ENCODE data around the gene WNT7B. TPM values are rescaled to one million over a fixed set of nuclear protein-coding genes. Genes with fewer than 3 reads are reported as not detected.

Gene WNT7B
- total RNA-seq, 1 experiment from 2014 or later: 66.9 TPM

DNA sequence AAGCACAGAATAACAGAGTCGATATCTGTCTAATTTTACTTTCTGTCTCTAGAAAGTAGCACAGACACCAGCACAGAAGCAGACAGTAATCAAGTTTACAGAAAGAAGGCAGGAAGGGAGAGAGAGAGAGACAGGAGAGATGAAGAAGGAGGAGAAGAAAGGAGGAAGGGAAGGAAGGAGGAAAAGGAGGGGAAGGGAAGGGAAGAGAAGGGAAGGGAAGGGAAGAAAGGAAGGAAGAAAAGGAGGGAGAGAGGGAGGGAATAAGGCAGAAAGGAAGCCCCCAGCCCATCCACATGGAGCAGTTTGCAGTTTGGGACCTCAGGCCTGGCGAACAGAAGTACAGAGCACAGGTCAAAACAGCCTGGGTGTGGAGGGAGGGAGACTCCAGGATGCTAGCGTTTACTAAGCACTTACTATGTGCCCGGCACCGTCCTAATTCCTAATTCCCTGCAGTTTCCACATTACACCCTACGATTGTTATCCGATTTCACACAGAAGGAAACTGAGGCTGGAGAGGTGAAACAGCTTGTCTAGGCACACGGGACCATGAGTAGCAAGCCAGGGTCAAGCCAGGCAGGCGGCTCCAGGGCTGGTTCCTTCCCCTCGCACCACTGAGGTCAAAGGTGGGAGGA lies 46.0 kb upstream of the WNT7B start:
- H3K4me2 ChIP-seq: no peak overlapping the region
- H3K27ac ChIP-seq: no peak overlapping the region
- H3K4me1 ChIP-seq (replicated peaks; ENCODE audit: insufficient read depth): peaks cover 29% of the 10 kb centered on the region
- TF ChIP-seq, protein P1, sequence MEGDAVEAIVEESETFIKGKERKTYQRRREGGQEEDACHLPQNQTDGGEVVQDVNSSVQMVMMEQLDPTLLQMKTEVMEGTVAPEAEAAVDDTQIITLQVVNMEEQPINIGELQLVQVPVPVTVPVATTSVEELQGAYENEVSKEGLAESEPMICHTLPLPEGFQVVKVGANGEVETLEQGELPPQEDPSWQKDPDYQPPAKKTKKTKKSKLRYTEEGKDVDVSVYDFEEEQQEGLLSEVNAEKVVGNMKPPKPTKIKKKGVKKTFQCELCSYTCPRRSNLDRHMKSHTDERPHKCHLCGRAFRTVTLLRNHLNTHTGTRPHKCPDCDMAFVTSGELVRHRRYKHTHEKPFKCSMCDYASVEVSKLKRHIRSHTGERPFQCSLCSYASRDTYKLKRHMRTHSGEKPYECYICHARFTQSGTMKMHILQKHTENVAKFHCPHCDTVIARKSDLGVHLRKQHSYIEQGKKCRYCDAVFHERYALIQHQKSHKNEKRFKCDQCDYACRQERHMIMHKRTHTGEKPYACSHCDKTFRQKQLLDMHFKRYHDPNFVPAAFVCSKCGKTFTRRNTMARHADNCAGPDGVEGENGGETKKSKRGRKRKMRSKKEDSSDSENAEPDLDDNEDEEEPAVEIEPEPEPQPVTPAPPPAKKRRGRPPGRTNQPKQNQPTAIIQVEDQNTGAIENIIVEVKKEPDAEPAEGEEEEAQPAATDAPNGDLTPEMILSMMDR (conservative IDR thresholded peaks at IDR 0.05): no peak
- no peak for TF ChIP-seq EZH2 (IDR thresholded peaks at IDR 0.05; ENCODE audit: low read depth)
- H3K4me3 ChIP-seq: no peak overlapping the region
- BruUV-seq (replicated peaks): no TSS peak
- no peaks in the 10 kb centered on the region for H4K20me1 ChIP-seq (ENCODE audit: insufficient read depth)
- CTCF ChIA-PET: no interaction called here
- no peaks in the 10 kb centered on the region for H3K36me3 ChIP-seq (ENCODE audit: low read depth)
- H2AFZ ChIP-seq: no peak overlapping the region
- H3K9me3 ChIP-seq (ENCODE audit: insufficient read depth, low read depth): no peaks in the 10 kb centered on the region
- H3K9me2 ChIP-seq (ENCODE audit: insufficient read depth): no peaks in the 10 kb centered on the region
- H3K79me2 ChIP-seq (ENCODE audit: low read depth): no peaks in the 10 kb centered on the region
- POLR2A ChIA-PET (ENCODE audit: unreplicated experiment): no interaction called here
- peaks cover 29% of the 10 kb centered on the region; the same call in 1 of the 2 replicates for H3F3A ChIP-seq (ENCODE audit: insufficient read depth, low read depth)
- intact Hi-C loops (cut with micrococcal nuclease; ENCODE audit: unreplicated experiment): no loop called here
- peaks cover 22% of the 10 kb centered on the region for H3K27me3 ChIP-seq (ENCODE audit: insufficient read depth, low read depth)
- no peak for DNase-seq

DNA sequence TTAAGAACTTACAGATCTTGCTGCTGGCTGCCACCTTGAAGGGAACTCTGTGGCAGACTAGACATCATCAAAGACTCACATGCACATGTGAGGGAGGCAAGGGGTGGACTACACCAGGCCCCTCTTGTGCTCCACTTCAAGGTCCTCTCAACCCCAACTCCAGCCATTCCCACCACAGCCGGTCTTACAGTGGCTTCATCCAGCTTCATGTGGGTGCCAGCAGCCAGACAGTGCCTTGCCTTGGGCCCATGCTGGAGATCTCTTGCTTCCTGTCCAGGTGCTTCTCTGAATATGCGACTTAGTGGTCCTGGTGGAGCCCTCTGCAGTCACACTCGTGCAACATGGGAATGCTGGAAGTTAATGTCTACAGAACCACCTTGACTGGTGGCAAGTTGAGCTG lies 44.6 kb upstream of the WNT7B start:
- Histone ChIP-seq H3K36me3 (ENCODE audit: low read depth) (no peaks in the 10 kb centered on the region), H2AFZ (no peak overlapping the region), H3K4me2 (no peak overlapping the region), H4K20me1 (ENCODE audit: insufficient read depth) (no peaks in the 10 kb centered on the region), H3K9me2 (ENCODE audit: insufficient read depth) (no peaks in the 10 kb centered on the region), H3K4me3 (no peak overlapping the region), H3F3A (ENCODE audit: insufficient read depth, low read depth) (peaks cover 40% of the 10 kb centered on the region), H3K4me1 (replicated peaks; ENCODE audit: insufficient read depth) (peaks cover 36% of the 10 kb centered on the region), H3K27me3 (ENCODE audit: insufficient read depth, low read depth) (peaks cover 10% of the 10 kb centered on the region), H3K79me2 (ENCODE audit: low read depth) (0 out of 2 replicates have a peak, but pooled peaks cover 3% of the 10 kb centered on the region), H3K9me3 (ENCODE audit: insufficient read depth, low read depth) (no peaks in the 10 kb centered on the region), H3K27ac (no peak overlapping the region)
- BruUV-seq (replicated peaks): no TSS peak
- intact Hi-C loops (cut with micrococcal nuclease; ENCODE audit: unreplicated experiment): no loop called here
- ChIA-PET POLR2A (ENCODE audit: unreplicated experiment) (no interaction called here), CTCF (no interaction called here)
- no peak for TF ChIP-seq EZH2 (IDR thresholded peaks at IDR 0.05; ENCODE audit: low read depth)
- TF ChIP-seq, protein P1 (conservative IDR thresholded peaks at IDR 0.05): no peak
- no peak for DNase-seq

- no peaks in the 10 kb centered on the region for H3K9me2 ChIP-seq (ENCODE audit: insufficient read depth)
- peak overlapping the region; percentile 85 for H3K27ac ChIP-seq
- intact Hi-C loops (cut with micrococcal nuclease; ENCODE audit: unreplicated experiment): no loop called here
- no peaks in the 10 kb centered on the region for H4K20me1 ChIP-seq (ENCODE audit: insufficient read depth)
- no peaks in the 10 kb centered on the region for H3K36me3 ChIP-seq (ENCODE audit: low read depth)
- peak overlapping the region; percentile 57 for H3K4me2 ChIP-seq
- H3K4me1 ChIP-seq (replicated peaks; ENCODE audit: insufficient read depth): peaks cover 58% of the 10 kb centered on the region
- no peaks in the 10 kb centered on the region for H3K9me3 ChIP-seq (ENCODE audit: insufficient read depth, low read depth)
- no peak overlapping the region; the same call in 1 of the 2 replicates for H3K4me3 ChIP-seq
- H3K27me3 ChIP-seq (ENCODE audit: insufficient read depth, low read depth): no peaks in the 10 kb centered on the region
- H2AFZ ChIP-seq: 0 out of 2 replicates have a peak overlapping the region, but pooled peaks have one; percentile 13
- ChIA-PET CTCF (interaction anchor here (0.8 kb wide), 1 partner anchor 16 kb away, joined by 3 read pairs; no protein-coding TSS in a partner anchor), POLR2A (ENCODE audit: unreplicated experiment) (no interaction called here)
- no TSS peak for BruUV-seq (replicated peaks)
- peaks cover 55% of the 10 kb centered on the region for H3F3A ChIP-seq (ENCODE audit: insufficient read depth, low read depth)
- TF ChIP-seq, protein P1 (conservative IDR thresholded peaks at IDR 0.05): no peak
- TF ChIP-seq EZH2 (IDR thresholded peaks at IDR 0.05; ENCODE audit: low read depth): no peak
- 0 out of 2 replicates have a peak, but pooled peaks cover 3% of the 10 kb centered on the region for H3K79me2 ChIP-seq (ENCODE audit: low read depth)
- no peak for DNase-seq
Observed at GRCh38 chr22:46019351-46019750, 42.4 kb upstream of the WNT7B start.

Data from PC-9 (cell line).